ENCODE measurements around the gene ADAM10. TPM values are rescaled to one million over a fixed set of nuclear protein-coding genes. Genes with fewer than 3 reads are reported as not detected.

Gene ADAM10
- total and polyA plus RNA-seq, 2 of the 8 experiments (the other 6 are each of a cell fraction or from before 2014, with no cell fraction given), result 46.5 to 163 TPM

- TF ChIP-seq GTF2F1 (IDR thresholded peaks at IDR 0.05; ENCODE audit: borderline replicate concordance, low read depth, low read length), result no peak
- no peak for TF ChIP-seq SAP30 (IDR thresholded peaks at IDR 0.05; ENCODE audit: insufficient read depth, insufficient replicate concordance, low read length)
- TF ChIP-seq KDM1A (IDR thresholded peaks at IDR 0.05; ENCODE audit: borderline replicate concordance, low read length), result no peak
- no peak for TF ChIP-seq SP1 (IDR thresholded peaks at IDR 0.05; ENCODE audit: low read depth, low read length)
- TF ChIP-seq SIRT6 (IDR thresholded peaks at IDR 0.05; ENCODE audit: low read length), result no peak
- no peak for TF ChIP-seq RFX5 (IDR thresholded peaks at IDR 0.05; ENCODE audit: borderline replicate concordance, low read depth, low read length)
- no peak for TF ChIP-seq CBX5 (IDR thresholded peaks at IDR 0.05; ENCODE audit: low read depth, low read length)
- no peak for TF ChIP-seq CEBPB (IDR thresholded peaks at IDR 0.05; ENCODE audit: low read depth, low read length)
- TF ChIP-seq EP300 (IDR thresholded peaks at IDR 0.05; ENCODE audit: borderline replicate concordance in 1 of 2, low read depth in 2 of 2, low read length in 2 of 2), result no peak
Observed at GRCh38 chr15:58598829-58599210, 150.7 kb downstream of the ADAM10 start (continued).

Data from H1 (cell line).